ENCODE data around the gene CNTNAP2.

Gene CNTNAP2

GRCh38 chr7:146123715-146124114, 7.1 kb downstream of the CNTNAP2 start:
- no peak for DNase-seq (ENCODE audit: low spot score)
- no peaks in the 10 kb centered on the region for H3K27me3 Mint-ChIP-seq (ENCODE audit: low read depth)
- H3K9me3 Mint-ChIP-seq = peaks cover 4% of the 10 kb centered on the region
- no peaks in the 10 kb centered on the region for H3K4me1 Mint-ChIP-seq (ENCODE audit: low read depth)
- no peak overlapping the region for H3K27ac Mint-ChIP-seq
- no peak overlapping the region for H3K4me3 Mint-ChIP-seq
- H3K36me3 Mint-ChIP-seq (ENCODE audit: low read depth) = no peaks in the 10 kb centered on the region

- no peaks in the 10 kb centered on the region for H3K27me3 Mint-ChIP-seq (ENCODE audit: low read depth)
- DNase-seq (ENCODE audit: low spot score) = no peak
- H3K27ac Mint-ChIP-seq = no peak overlapping the region
- peaks cover 6% of the 10 kb centered on the region for H3K9me3 Mint-ChIP-seq
- no peaks in the 10 kb centered on the region for H3K4me1 Mint-ChIP-seq (ENCODE audit: low read depth)
- H3K36me3 Mint-ChIP-seq (ENCODE audit: low read depth) = no peaks in the 10 kb centered on the region
- H3K4me3 Mint-ChIP-seq = no peak overlapping the region
These were observed 10.3 kb downstream of the CNTNAP2 start for GRCh38 chr7:146126767-146127509.

- Mint-ChIP-seq H3K27me3 (ENCODE audit: low read depth) (no peaks in the 10 kb centered on the region), H3K36me3 (ENCODE audit: low read depth) (no peaks in the 10 kb centered on the region), H3K9me3 (peaks cover 4% of the 10 kb centered on the region), H3K4me1 (ENCODE audit: low read depth) (no peaks in the 10 kb centered on the region), H3K27ac (no peak overlapping the region), H3K4me3 (no peak overlapping the region)
- DNase-seq (ENCODE audit: low spot score) = no peak
These were observed 12.7 kb downstream of the CNTNAP2 start for GRCh38 chr7:146129296-146129695.

GRCh38 chr7:146129997-146130396, 13.4 kb downstream of the CNTNAP2 start:
- Mint-ChIP-seq H3K27ac (no peak overlapping the region), H3K4me3 (no peak overlapping the region), H3K27me3 (ENCODE audit: low read depth) (no peaks in the 10 kb centered on the region), H3K9me3 (peaks cover 4% of the 10 kb centered on the region), H3K4me1 (ENCODE audit: low read depth) (no peaks in the 10 kb centered on the region), H3K36me3 (ENCODE audit: low read depth) (no peaks in the 10 kb centered on the region)
- no peak for DNase-seq (ENCODE audit: low spot score)

GRCh38 chr7:146131701-146132100, 15.1 kb downstream of the CNTNAP2 start:
- H3K4me1 Mint-ChIP-seq (ENCODE audit: low read depth) = no peaks in the 10 kb centered on the region
- peaks cover 4% of the 10 kb centered on the region for H3K9me3 Mint-ChIP-seq
- H3K4me3 Mint-ChIP-seq = no peak overlapping the region
- no peaks in the 10 kb centered on the region for H3K27me3 Mint-ChIP-seq (ENCODE audit: low read depth)
- no peak for DNase-seq (ENCODE audit: low spot score)
- no peak overlapping the region for H3K27ac Mint-ChIP-seq
- no peaks in the 10 kb centered on the region for H3K36me3 Mint-ChIP-seq (ENCODE audit: low read depth)

GRCh38 chr7:146136357-146136875, 19.8 kb downstream of the CNTNAP2 start:
- Mint-ChIP-seq H3K36me3 (ENCODE audit: low read depth) (no peaks in the 10 kb centered on the region), H3K4me1 (ENCODE audit: low read depth) (no peaks in the 10 kb centered on the region), H3K27ac (no peak overlapping the region), H3K4me3 (no peak overlapping the region), H3K9me3 (peaks cover 4% of the 10 kb centered on the region), H3K27me3 (ENCODE audit: low read depth) (no peaks in the 10 kb centered on the region)
- DNase-seq (ENCODE audit: low spot score) = no peak

- H3K9me3 Mint-ChIP-seq = no peaks in the 10 kb centered on the region
- H3K27me3 Mint-ChIP-seq (ENCODE audit: low read depth) = no peaks in the 10 kb centered on the region
- DNase-seq (ENCODE audit: low spot score) = no peak
- no peaks in the 10 kb centered on the region for H3K4me1 Mint-ChIP-seq (ENCODE audit: low read depth)
- no peaks in the 10 kb centered on the region for H3K36me3 Mint-ChIP-seq (ENCODE audit: low read depth)
- H3K27ac Mint-ChIP-seq = no peak overlapping the region
- H3K4me3 Mint-ChIP-seq = no peak overlapping the region
These were observed 22.3 kb downstream of the CNTNAP2 start for GRCh38 chr7:146138926-146139325.

- no peak for DNase-seq (ENCODE audit: low spot score)
- no peaks in the 10 kb centered on the region for H3K27me3 Mint-ChIP-seq (ENCODE audit: low read depth)
- H3K9me3 Mint-ChIP-seq = no peaks in the 10 kb centered on the region
These were observed 30.4 kb downstream of the CNTNAP2 start for GRCh38 chr7:146146831-146147486.

GRCh38 chr7:146150153-146150552, 33.6 kb downstream of the CNTNAP2 start:
- no peak for DNase-seq (ENCODE audit: low spot score)
- no peak overlapping the region for H3K4me3 Mint-ChIP-seq
- no peaks in the 10 kb centered on the region for H3K36me3 Mint-ChIP-seq (ENCODE audit: low read depth)
- H3K27me3 Mint-ChIP-seq (ENCODE audit: low read depth) = no peaks in the 10 kb centered on the region
- H3K4me1 Mint-ChIP-seq (ENCODE audit: low read depth) = no peaks in the 10 kb centered on the region
- H3K9me3 Mint-ChIP-seq = no peaks in the 10 kb centered on the region
- H3K27ac Mint-ChIP-seq = no peak overlapping the region

More at GRCh38 chr7:146146831-146147486, 30.4 kb downstream of the CNTNAP2 start:
- Mint-ChIP-seq H3K4me3 (no peak overlapping the region), H3K36me3 (ENCODE audit: low read depth) (no peaks in the 10 kb centered on the region), H3K27ac (no peak overlapping the region), H3K4me1 (ENCODE audit: low read depth) (no peaks in the 10 kb centered on the region)

GRCh38 chr7:146172112-146172511, 55.5 kb downstream of the CNTNAP2 start:
- no peak overlapping the region for H3K27ac Mint-ChIP-seq
- no peaks in the 10 kb centered on the region for H3K4me1 Mint-ChIP-seq (ENCODE audit: low read depth)
- no peaks in the 10 kb centered on the region for H3K27me3 Mint-ChIP-seq (ENCODE audit: low read depth)
- H3K36me3 Mint-ChIP-seq (ENCODE audit: low read depth) = no peaks in the 10 kb centered on the region
- H3K9me3 Mint-ChIP-seq = peaks cover 20% of the 10 kb centered on the region
- no peak for DNase-seq (ENCODE audit: low spot score)
- no peak overlapping the region for H3K4me3 Mint-ChIP-seq

- no peak overlapping the region for H3K27ac Mint-ChIP-seq
- DNase-seq (ENCODE audit: low spot score) = no peak
- no peaks in the 10 kb centered on the region for H3K4me1 Mint-ChIP-seq (ENCODE audit: low read depth)
- H3K27me3 Mint-ChIP-seq (ENCODE audit: low read depth) = no peaks in the 10 kb centered on the region
- H3K9me3 Mint-ChIP-seq = peaks cover 9% of the 10 kb centered on the region
- H3K4me3 Mint-ChIP-seq = no peak overlapping the region
- no peaks in the 10 kb centered on the region for H3K36me3 Mint-ChIP-seq (ENCODE audit: low read depth)
These were observed 59.1 kb downstream of the CNTNAP2 start for GRCh38 chr7:146175716-146176115.

GRCh38 chr7:146176860-146177259, 60.3 kb downstream of the CNTNAP2 start:
- DNase-seq (ENCODE audit: low spot score) = no peak
- no peaks in the 10 kb centered on the region for H3K36me3 Mint-ChIP-seq (ENCODE audit: low read depth)
- H3K9me3 Mint-ChIP-seq = peaks cover 9% of the 10 kb centered on the region
- H3K27me3 Mint-ChIP-seq (ENCODE audit: low read depth) = no peaks in the 10 kb centered on the region
- H3K4me3 Mint-ChIP-seq = no peak overlapping the region
- no peak overlapping the region for H3K27ac Mint-ChIP-seq
- no peaks in the 10 kb centered on the region for H3K4me1 Mint-ChIP-seq (ENCODE audit: low read depth)

- H3K27ac Mint-ChIP-seq = no peak overlapping the region
- DNase-seq (ENCODE audit: low spot score) = no peak
- H3K36me3 Mint-ChIP-seq (ENCODE audit: low read depth) = no peaks in the 10 kb centered on the region
- H3K27me3 Mint-ChIP-seq (ENCODE audit: low read depth) = no peaks in the 10 kb centered on the region
- H3K9me3 Mint-ChIP-seq = peaks cover 8% of the 10 kb centered on the region
- H3K4me1 Mint-ChIP-seq (ENCODE audit: low read depth) = no peaks in the 10 kb centered on the region
- no peak overlapping the region for H3K4me3 Mint-ChIP-seq
These were observed 60.7 kb downstream of the CNTNAP2 start for GRCh38 chr7:146177301-146177700.

GRCh38 chr7:146185844-146186243, 69.2 kb downstream of the CNTNAP2 start:
- Mint-ChIP-seq H3K4me1 (ENCODE audit: low read depth) (no peaks in the 10 kb centered on the region), H3K4me3 (no peak overlapping the region), H3K27ac (no peak overlapping the region), H3K9me3 (peaks cover 26% of the 10 kb centered on the region), H3K36me3 (ENCODE audit: low read depth) (no peaks in the 10 kb centered on the region), H3K27me3 (ENCODE audit: low read depth) (no peaks in the 10 kb centered on the region)
- DNase-seq (ENCODE audit: low spot score) = no peak
